SKM-1 (cell line): Measurements from ENCODE around the gene TRIM52.

Experiments used
- DNase-seq: peaks from one replicate; lab custom pipeline; 2025; ENCODE audit not compliant: unreplicated experiment; lab: John Stamatoyannopoulos, UW

Gene TRIM52

DNA sequence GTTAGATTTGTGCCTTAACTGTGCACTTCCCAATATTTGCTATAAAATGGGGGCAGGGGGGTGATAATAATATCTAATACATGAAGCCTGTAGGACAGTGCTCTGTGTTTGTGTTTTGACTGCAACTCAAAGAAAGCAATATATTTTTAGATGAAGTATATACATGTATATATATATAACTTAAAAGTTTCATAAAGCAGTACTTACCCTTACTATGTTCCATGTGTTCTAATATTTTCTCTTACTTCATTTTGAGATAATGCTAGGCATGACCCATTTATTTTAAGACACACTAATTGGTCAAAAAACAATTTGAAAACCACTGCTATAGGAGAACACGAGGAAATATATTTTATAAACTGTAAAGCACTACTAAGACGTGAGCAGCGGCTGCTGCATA, 2.4 kb downstream of the TRIM52 start:
- no peak for DNase-seq

DNA sequence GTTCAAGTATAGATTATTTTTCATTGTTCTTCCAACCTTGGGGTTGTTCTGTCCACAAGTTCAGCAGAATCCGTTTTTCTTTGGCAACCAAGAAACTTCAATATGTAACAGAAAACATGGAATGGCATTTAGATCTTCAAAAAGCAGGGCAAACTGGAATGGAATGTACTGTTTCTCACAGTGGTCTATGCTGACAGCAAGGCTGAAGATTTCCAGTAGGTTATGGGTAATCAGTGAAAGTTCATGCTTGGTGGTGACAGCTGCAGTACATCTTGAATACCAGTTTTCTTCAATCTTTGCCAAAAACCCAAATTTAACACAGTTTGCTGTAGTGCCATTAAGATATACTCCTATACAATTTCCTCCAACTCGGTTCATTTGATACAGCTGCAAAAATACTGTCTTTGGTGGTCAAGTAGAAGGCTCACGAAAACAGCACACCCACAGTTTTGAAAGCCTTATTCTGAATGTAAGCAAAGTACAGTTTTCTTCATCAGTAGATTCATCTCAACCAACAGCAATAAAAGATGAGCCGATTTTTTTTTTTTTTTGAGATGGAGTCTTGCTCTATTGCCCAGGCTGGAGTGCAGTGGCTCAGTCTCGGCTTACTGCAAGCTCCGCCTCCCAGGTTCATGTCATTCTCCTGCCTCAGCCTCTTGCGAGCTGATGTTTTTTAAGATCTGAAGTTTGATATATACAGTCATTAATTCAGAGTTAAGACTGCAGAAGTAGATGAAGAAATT, 4.9 kb downstream of the TRIM52 start:
- no peak for DNase-seq

DNA sequence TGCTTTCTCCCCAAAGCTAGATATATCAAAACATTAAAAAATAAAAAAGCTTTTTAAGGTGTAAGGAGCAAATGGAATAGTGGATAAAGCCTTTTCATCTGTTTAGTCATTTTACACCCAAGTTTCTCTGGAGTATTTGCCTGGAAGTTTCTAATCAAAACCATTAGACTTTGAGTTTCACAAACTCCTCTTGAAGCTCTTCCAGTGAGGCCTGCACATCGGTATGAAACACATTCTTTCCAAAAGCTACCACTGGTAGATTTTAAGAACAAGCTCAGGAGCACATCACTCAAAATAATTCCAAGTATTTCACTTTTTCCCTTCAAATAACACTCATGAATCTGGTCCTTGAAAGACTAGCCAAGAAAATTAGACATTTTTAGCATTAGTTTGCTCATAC, 5.7 kb downstream of the TRIM52 start:
- no peak for DNase-seq

DNA sequence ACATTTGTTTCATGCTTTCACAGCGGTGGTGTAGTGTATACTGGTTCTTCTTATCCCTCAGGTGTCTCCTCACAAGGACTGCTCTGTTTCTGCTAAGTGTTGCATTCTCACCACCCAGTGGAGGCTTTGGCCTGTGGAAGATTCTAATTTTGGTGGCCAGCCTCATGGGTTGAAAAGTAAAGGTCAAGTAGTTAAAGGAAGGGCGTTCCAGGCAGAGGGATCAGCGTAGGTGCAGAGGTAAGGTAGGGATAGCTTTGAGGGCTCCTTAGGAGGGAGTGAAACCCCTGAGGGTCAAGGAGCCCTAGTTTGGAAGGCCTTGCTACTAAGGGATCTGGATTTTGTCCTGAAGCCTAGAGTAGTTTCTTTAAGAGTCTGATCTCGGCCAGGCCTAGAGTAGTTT, 12.7 kb downstream of the TRIM52 start:
- no peak for DNase-seq

DNA sequence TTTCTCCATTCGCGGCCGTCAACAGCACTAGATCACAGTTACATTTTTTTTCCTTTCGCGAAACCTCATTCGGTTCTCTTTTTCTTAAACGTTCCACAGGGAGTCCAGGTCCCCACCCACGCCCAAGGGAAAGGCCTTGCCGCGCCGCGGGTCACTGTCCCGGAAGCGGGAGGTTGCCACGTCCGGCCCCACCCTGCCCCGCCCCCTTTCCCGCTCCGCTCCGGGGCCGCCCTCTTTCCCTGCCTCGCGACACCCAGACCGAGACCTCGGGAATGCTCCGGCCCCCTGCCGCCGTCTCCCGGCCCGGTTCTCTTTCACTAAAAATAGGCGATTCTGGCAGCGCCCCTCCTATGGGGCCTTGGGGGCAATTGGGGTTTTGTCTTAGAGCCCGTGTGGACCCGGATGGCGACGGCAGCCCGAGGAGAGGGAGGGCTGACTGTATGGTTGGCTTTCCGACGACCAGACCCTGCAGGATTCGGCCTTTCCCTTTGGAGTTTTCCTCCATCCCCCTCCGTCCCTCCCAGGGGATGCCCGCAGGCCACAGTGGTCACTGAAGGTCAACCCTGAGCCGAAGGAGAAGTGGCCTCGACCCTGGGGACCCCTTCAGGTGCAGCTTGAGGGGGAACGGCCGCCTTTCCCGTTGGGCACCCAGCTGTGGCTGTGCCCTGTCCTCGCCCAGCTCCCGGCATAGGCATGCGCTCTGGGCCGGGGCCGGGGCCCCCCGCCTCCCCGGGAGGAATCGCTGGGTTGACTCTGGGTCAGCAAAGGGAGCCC, 14.5 kb downstream of the TRIM52 start:
- DNase-seq = no peak

DNA sequence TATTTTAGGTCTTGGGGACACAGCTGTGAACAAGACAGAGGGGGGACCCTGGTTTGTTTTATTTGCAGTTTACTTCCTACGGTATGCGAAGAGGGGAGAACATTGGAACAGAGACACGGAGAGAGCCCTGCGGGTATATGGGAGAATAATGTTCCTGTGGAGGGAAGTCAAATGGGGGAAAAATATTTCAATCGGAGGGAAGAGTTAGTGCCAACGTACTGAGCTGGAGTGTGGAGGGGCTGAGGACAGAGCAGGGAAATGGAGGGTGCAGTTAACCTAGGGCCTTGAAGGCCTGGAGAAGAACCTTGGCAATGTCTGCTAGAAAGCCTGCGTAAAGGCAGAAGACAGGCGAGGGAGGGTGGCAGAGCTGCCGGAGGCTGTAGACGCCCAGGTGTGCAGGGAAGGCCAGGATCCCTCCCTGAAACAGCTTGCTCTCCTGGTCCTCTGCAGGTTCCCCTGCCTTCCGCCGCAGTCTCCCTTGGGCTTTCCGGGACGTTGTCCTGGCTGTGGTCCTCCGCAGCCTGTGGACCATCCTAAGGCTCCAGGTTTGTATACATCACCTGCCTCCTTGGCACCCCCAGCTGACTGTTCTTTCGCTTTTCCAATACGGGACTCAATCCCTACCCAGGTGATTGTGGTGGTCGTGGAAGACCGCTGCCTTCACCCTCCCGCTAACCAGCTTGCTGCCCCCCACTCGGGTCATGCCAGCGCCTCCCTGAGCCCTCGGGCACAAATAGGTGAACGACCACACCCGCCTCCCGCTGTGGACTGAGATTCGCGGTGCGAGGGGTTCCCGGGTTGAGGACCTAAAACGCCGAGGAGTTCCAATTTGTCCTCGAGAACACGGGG, 15.3 kb downstream of the TRIM52 start:
- no peak for DNase-seq

DNA sequence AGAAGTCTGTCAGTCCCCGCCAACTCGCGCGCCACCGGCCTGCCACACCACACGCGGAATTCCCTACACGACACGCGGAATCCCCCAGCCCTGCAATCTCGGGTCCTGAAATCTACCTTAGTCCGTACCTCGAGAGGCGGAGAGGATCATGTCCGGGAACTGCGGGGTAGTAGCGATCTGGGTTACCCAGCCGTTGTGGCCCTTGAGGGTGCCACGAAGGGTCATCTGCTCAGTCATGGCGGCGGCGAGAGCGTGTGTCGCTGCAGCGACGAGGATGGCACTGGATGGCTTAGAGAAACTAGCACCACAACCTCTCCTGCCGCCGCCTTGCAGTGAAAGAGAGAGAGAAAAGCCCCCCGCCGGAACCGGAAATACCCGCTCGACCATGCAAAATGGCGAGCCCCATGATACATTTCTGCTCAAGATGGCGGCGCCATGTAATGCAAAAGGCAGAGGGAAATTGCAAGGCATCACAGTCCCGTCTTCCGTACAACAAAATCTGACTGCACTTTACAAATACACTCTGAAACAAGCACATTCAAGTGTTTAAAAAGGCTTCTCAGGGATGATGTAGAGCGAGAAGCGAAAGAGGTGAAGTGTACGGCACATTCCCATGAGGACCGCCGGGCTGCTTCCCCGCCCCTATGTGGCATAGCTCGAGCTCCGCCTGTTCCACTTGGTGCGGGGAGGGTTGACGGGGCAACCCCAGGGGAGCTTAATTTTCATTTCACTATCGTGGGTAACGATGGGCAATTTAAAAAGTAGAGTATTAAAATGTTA, 17.2 kb downstream of the TRIM52 start, which contains the start of gene RACK1:
TSS of gene RACK1 (minus strand) at position 343 of the 780 bp plus-strand sequence. CDS start at position 237, 106 bp downstream.
- no peak for DNase-seq

DNA sequence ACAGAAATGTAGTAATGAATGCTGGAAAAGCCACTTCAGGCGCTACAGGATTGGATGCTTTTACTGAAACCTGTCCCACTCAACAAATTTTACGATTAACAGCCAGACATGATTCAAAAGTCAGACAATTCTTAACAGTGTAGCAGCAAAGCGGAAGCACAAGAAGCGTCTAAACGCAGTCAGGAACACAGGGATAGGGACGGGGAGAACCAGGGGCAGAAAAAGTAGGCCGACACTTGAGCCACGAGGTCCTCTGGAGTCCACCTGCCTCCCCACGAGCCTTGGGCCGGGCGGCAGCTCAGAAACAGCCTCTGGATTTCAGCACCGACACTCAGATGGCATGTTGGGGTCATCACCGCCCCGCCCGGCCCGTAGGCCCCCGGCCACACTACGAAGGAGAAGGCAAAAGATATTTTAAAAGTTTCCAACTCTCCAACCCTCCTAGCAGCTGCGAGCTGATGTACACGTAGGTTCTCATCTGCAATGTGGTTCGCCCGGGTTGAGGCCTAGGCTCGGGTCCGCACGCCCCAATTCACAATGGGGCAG, 17.9 kb downstream of the TRIM52 start:
- DNase-seq = no peak

DNA sequence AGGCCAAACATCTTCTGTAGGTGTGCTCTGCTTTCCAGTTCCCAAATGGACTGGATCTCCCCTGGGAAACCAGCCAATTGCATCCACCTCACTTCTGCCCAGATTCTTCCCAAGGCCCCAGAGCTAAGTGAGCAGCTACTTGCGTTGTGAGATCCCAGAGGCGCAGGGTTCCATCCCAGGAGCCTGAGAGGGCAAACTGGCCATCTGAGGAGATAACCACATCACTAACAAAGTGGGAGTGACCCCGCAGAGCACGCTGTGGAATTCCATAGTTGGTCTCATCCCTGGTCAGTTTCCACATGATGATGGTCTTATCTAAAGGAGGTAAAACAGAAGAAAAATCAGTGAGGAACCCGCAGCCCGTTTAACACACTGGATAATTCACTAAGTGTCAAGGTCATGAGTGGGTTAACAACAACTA, 18.9 kb downstream of the TRIM52 start:
- no peak for DNase-seq

DNA sequence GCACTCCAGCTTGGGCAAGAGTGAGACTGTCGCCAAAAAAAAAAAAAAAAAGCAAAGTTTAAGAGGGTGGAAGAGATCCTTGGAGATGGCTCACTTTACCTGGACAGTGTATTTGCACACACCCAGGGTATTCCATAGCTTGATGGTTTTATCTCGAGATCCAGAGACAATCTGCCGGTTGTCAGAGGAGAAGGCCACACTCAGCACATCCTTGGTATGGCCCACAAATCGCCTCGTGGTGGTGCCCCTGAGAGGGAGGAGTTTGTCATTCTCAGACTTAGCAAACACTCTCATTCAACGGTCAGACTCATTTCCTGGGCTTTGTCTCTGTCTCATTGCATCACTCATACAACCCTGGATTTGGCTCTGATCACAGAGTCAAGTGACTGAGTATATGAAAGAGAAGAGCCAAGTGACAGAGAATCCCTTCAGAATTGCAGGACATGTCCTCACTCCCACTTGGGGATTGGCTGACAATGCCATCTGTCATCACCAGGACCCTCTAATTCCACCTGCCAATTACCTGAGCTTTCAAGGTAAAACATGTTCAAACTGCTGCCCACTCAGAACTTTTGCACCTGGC, 19.5 kb downstream of the TRIM52 start:
- no peak for DNase-seq

DNA sequence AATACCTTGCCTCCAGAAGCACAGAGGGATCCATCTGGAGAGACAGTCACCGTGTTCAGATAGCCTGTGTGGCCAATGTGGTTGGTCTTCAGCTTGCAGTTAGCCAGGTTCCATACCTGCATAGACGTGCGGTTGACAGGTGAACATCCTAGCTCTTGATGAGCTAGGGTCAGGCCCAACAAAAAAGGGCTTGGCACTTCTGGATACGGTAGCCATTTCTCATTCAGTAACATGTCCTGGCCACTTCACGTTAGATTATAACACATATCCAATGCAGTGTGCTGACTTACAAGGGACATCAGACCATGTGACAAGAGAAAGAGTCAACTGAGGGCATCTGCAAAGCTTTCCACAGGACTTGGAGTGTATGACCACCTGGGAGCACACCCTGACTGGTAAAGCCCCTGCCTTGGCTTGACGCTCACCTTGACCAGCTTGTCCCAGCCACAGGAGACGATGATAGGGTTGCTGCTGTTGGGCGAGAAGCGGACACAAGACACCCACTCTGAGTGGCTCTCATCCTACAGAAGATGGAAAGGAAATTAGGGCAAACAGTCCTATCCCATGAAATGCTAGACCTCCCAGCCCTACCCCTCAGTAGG, 21.8 kb downstream of the TRIM52 start:
- DNase-seq = no peak

DNA sequence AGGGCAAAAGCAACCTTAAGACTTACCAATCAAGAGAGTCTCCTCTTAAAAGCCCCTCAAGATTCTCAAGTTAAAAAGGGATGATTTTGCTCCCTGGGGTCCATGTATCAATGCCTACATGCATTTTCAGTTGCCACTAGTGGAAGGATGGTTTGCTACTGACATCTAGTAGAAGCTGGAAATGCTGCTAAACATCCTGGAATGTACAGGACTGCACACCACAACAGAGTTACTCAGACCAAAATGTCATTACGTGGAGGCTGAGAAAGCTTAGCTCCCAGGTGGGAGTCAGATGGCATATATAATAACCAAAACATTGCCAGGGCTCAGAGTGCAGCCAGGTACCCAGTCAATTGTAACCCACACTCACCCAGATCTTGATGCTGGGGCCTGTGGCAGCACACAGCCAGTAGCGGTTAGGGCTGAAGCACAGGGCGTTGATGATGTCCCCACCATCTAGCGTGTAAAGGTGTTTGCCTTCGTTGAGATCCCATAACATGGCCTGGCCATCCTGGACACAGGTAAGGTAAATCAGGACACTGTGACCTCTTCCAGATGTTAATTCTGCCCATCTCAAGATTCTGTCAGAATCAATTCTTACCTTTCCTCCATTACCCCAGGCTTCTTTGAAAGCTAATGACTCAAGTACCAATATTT, 23.1 kb downstream of the TRIM52 start:
- no peak for DNase-seq

DNA sequence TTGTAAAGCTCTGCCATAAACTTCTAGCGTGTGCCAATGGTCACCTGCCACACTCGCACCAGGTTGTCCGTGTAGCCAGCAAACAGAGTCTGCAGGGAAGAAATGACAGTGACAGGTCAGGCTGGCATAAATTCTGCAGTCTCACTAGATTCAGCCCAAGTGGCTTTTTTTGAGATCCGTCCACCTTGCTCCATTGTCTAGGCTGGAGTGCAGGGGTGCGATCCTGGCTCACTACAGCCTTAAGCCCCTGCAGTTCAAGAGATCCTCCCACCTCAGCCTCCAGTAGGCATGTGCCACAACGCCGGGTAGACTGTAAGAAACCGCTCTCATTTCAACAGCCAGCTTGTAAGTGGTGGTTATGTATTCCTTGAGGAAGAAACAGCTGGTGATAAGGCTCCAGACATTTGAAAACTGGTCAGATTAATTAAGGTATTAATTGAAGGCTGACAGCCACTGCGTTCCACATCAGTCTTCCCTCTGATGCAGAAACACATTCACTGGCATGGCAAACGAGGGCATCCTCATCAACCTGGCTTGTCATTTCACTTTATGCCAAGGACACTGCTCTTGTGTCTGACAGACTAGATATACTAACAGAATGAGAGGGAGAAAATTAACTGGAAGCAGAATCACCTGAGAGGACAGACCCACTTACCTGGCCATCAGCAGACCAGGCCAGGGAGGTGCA, 23.8 kb downstream of the TRIM52 start:
- no peak for DNase-seq

DNA sequence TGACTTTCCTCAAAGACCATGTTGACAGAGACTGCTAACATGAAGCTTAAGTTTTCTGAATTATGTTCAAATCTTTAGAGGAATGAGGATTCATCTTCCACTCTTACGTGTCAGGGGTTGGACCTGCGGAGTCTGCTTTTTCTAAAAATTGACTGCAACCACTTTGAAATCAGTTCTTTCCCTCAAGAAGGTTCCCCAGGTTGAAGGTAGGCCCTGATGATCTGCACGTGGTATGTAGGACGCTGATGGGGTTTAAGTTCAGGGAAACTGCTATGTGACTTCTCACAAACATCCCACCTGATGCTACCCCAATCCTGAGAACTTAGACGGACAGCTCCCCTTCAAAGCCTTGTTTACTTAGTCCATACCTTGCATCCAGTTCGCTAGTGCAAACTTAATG, 24.5 kb downstream of the TRIM52 start:
- DNase-seq = no peak

DNA sequence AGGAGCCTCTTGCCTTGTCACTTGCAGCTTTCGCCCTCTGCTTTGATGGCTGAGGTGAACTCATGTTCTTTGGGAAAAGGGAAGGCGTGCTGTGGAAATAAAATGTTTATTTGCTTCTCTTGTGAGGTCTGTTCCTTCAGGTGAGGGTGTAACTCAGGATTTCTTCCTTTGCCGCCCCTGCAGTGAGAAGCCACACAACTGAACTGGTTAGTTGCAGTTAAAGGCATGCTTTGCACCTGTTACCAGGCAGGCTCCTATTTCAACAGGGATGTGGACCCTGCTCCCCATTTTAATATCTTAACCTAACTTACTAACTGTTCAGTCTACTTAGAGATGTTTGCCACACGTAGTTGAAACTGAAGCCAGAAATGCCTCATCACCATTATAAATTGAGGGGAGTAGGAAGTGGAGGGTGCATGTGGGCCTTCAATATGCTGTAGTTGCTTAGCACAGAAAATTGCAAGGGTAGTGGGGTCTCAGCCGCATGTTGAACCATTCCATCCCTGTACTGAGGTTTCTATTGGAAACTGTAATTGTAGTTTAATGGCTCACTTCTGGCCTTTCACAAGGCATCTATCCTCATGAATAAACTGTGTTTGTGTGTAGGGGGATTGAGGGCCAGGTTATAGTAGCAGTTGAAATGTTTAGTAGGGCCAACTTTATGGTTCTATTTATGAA, 25.1 kb downstream of the TRIM52 start:
- no peak for DNase-seq

DNA sequence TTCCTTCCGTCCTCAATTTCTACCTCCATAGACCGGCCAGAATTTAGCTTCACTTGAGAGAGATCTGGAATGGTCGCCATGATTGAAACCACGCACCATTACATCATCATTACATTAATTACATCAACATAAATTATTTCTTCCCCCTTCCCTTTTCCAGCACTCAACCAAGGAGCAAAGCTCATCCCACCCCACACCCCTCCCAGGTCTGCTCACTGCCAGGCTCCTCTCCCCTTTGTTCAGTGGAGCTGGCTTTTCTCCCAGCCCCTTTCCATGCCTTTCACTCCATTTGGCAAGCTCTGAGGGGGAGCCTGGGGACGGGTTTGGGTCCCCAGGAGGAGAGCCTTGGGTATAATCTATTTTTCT, 25.6 kb downstream of the TRIM52 start:
- no peak for DNase-seq

DNA sequence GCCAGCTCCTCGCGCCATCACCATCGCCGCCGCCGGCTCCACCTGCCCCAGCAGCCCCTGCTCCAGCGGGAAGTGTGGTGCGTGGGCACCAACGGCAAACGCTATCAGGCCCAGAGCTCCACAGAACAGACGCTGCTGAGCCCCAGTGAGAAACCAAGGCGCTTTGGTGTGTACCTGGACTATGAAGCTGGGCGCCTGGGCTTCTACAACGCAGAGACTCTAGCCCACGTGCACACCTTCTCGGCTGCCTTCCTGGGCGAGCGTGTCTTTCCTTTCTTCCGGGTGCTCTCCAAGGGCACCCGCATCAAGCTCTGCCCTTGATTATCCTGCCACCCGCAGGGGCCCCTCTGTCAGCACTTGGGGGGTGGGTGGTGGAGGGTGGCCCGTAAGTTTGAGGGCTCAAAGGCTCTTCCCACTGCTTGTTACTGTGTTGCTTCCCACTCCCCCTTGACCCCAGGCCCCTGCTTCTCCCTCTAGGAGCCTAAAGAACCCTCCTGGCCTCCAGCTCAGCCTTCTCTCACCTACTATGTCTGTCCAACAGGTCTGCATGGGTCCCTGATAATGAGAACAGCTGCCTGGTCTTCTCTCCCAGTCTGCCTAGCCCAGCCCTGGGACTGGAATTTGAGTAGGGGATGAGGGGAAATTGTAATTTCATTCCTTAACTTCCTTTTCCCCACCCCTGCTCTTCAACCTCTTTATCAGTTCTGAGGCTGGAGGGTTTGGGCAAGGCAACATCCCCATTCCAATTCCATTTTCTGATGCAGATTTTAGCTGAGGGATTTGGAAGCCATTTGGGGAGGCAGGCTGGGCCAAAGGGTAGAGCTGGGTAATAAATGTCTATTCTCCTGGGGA, 26.3 kb downstream of the TRIM52 start:
- DNase-seq = no peak
